ENCODE data around the gene ASB6.

Gene ASB6

DNA sequence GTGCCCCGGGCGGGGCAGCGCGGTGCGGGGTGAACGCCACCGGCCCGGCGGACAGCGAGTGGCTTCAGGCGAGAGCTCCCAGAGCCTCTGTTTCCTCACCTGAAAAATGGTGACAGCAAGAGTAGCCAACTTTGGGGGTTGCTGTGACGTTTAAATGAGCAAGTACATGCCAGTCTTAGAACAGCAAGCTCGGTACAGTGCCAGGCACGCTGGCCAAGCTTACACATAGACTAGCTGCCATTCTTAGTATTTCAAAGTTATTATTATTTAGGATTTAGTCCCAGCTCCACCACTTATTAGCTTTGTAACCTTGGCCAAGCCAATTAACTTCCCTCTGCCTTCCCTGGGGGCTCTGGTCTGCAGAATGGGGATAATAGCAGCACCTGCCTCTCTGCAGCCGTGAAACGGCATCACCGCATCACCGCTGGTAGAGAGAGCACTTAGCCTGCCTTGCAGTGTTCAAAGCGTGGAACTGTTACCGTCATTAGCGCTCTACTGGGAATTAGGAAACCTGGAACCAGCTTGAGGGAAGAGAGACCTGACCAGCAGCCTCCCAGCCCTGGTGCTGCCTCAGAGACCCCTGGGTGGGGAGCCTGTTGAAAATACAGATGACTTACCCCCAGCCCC, 21.2 kb downstream of the ASB6 start, which contains the start of gene C9orf50:
Gene C9orf50, minus strand, starts transcription at position 433 of the 627 bp plus-strand sequence. CDS start 527 bp downstream, outside the sequence.
- Histone ChIP-seq H3K27me3 (replicated peaks; ENCODE audit: control insufficient read depth, insufficient read depth, low read length) (no peaks in the 10 kb centered on the region; the same call in 1 of the 2 replicates), H3K4me3 (replicated peaks; ENCODE audit: low read depth, low read length) (no peak within 1 kb of the TSS), H3K36me3 (ENCODE audit: control insufficient read depth, insufficient read depth, low read length) (no peaks in the 10 kb centered on the region)
- TF ChIP-seq, protein P1, sequence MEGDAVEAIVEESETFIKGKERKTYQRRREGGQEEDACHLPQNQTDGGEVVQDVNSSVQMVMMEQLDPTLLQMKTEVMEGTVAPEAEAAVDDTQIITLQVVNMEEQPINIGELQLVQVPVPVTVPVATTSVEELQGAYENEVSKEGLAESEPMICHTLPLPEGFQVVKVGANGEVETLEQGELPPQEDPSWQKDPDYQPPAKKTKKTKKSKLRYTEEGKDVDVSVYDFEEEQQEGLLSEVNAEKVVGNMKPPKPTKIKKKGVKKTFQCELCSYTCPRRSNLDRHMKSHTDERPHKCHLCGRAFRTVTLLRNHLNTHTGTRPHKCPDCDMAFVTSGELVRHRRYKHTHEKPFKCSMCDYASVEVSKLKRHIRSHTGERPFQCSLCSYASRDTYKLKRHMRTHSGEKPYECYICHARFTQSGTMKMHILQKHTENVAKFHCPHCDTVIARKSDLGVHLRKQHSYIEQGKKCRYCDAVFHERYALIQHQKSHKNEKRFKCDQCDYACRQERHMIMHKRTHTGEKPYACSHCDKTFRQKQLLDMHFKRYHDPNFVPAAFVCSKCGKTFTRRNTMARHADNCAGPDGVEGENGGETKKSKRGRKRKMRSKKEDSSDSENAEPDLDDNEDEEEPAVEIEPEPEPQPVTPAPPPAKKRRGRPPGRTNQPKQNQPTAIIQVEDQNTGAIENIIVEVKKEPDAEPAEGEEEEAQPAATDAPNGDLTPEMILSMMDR (IDR thresholded peaks at IDR 0.05; ENCODE audit: insufficient read depth, low read length, poor library complexity, severe bottlenecking): no peak
- no peak for DNase-seq (ENCODE audit: extremely low read depth, insufficient read length)

DNA sequence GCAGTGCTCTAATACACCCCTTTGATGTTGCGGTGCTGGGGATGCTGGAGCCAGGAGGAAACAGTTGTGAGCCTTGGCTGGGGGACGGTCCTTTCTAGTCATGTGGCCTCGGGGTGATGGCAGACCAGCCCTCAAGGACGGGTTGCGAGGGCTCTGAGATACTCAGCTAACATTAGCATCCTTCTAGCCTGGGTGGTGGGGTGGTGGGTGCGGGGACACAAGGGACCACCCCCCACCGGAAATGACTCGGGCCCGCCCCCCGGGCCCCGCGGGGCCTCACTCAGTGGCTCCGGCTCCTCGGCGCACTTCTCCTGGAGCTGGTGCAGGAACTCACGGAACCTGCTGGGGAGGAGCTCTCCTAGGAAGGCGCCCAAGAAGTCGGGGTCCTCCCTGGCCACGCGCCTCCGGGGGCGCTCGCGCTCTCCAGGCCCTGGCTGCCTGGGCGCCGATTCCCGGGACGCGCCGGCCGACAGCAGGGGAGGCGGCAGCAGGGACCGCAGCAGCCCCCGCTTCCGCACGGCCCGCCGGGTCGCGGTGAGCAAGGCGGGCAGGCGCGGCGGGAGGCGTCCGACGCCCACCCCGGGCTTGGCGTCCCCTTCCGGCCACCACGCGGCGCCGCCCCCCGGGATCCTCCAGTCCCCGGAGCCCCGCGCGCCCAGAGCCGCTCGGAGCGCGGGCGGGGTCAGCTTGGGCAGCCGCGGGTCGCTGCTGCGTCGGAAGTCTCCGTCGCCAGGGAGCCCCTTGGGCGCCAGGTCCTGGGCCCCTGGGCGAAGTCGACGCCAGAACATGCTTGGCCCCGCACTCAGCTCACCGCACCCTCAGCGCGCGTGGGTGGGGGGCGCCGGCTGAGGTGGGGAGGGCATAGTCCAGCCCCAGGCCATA, 21.9 kb downstream of the ASB6 start:
- H3K4me3 ChIP-seq (replicated peaks; ENCODE audit: low read depth, low read length): no peak overlapping the region
- TF ChIP-seq, protein P1 (IDR thresholded peaks at IDR 0.05; ENCODE audit: insufficient read depth, low read length, poor library complexity, severe bottlenecking): peak; percentile 10
- DNase-seq (ENCODE audit: extremely low read depth, insufficient read length): no peak

GRCh38 chr9:129617167-129617566, 24.8 kb downstream of the ASB6 start:
- Histone ChIP-seq H3K4me3 (replicated peaks; ENCODE audit: low read depth, low read length) (no peak overlapping the region), H3K36me3 (ENCODE audit: control insufficient read depth, insufficient read depth, low read length) (no peaks in the 10 kb centered on the region), H3K27me3 (replicated peaks; ENCODE audit: control insufficient read depth, insufficient read depth, low read length) (no peaks in the 10 kb centered on the region; the same call in 1 of the 2 replicates)
- no peak for DNase-seq (ENCODE audit: extremely low read depth, insufficient read length)
- TF ChIP-seq, protein P1 (IDR thresholded peaks at IDR 0.05; ENCODE audit: insufficient read depth, low read length, poor library complexity, severe bottlenecking): peak; percentile 56

More for the DNA sequence above, 21.9 kb downstream of the ASB6 start:
- no peaks in the 10 kb centered on the region; the same call in 1 of the 2 replicates for H3K27me3 ChIP-seq (replicated peaks; ENCODE audit: control insufficient read depth, insufficient read depth, low read length)
- no peaks in the 10 kb centered on the region for H3K36me3 ChIP-seq (ENCODE audit: control insufficient read depth, insufficient read depth, low read length)

- TF ChIP-seq, protein P1 (IDR thresholded peaks at IDR 0.05; ENCODE audit: insufficient read depth, low read length, poor library complexity, severe bottlenecking): no peak
- no peak for DNase-seq (ENCODE audit: extremely low read depth, insufficient read length)
- no peaks in the 10 kb centered on the region; the same call in 1 of the 2 replicates for H3K27me3 ChIP-seq (replicated peaks; ENCODE audit: control insufficient read depth, insufficient read depth, low read length)
These were observed 26.3 kb downstream of the ASB6 start for GRCh38 chr9:129615407-129616285.

GRCh38 chr9:129614932-129615331, 27.0 kb downstream of the ASB6 start:
- DNase-seq (ENCODE audit: extremely low read depth, insufficient read length): no peak
- Histone ChIP-seq H3K36me3 (ENCODE audit: control insufficient read depth, insufficient read depth, low read length) (no peaks in the 10 kb centered on the region), H3K27me3 (replicated peaks; ENCODE audit: control insufficient read depth, insufficient read depth, low read length) (no peaks in the 10 kb centered on the region; the same call in 1 of the 2 replicates), H3K4me3 (replicated peaks; ENCODE audit: low read depth, low read length) (no peak overlapping the region)
- TF ChIP-seq, protein P1 (IDR thresholded peaks at IDR 0.05; ENCODE audit: insufficient read depth, low read length, poor library complexity, severe bottlenecking): no peak

More at GRCh38 chr9:129615407-129616285, 26.3 kb downstream of the ASB6 start:
- Histone ChIP-seq H3K36me3 (ENCODE audit: control insufficient read depth, insufficient read depth, low read length) (no peaks in the 10 kb centered on the region), H3K4me3 (replicated peaks; ENCODE audit: low read depth, low read length) (no peak overlapping the region)

All from GM06990 (cell line).